22Rv1 (cell line): ENCODE measurements around the gene BNC2.

Experiments
- CTCF ChIP-seq: fragments of 450-650 bp; IDR thresholded peaks from 2 replicates; pipeline ENCODE4 v1.5.1; 2017; ENCODE audit warnings: mild to moderate bottlenecking
- ZFX ChIP-seq: fragments of 450-650 bp; IDR thresholded peaks from 2 replicates; pipeline ENCODE4 v1.6.1; 2017; ENCODE audit warnings: antibody characterized with exemption, borderline replicate concordance

- TF ChIP-seq CTCF (no peak), ZFX (no peak)
Observed at GRCh38 chr9:16450043-16450442, 420.4 kb downstream of the BNC2 start.
